HUDEP-2 (cell line): ENCODE results near the gene EPHB1.
"Not testable (repeated sequence)": the region's sequence is repeated elsewhere in the genome, so short reads cannot be mapped to it uniquely, and the experiment has no call there.

Source experiments
- DNase-seq, 76 experiments: peaks; one replicate each; lab custom pipeline; 2025; ENCODE audit not compliant: unreplicated experiment in 76 of 76; lab: John Stamatoyannopoulos, UW

Gene EPHB1

DNA sequence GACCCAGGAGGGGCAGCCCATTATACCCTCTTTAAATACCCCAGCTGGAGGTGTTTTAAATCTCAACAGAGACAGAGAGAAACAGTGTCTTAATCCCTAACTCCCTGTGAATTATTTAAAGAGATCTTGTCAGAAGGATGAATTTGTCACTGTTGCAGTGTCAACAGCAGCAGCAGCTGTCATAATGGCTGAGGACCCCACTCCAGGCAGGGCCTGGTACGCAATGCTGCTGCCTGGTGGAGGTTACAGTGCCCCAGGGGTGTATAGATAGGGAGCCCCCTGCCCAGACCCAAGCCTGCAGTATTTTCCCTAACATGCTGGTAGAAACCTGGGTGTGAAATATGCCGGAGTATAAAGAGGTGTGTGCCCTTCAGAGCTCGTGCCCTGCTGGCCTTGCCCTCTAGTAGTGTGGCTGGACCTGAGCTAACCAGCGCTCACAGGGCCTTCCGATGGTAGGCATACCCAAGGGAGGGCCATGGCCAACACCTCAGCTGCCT is 143.0 kb downstream of the EPHB1 start:
- DNase-seq, result no peak

DNA sequence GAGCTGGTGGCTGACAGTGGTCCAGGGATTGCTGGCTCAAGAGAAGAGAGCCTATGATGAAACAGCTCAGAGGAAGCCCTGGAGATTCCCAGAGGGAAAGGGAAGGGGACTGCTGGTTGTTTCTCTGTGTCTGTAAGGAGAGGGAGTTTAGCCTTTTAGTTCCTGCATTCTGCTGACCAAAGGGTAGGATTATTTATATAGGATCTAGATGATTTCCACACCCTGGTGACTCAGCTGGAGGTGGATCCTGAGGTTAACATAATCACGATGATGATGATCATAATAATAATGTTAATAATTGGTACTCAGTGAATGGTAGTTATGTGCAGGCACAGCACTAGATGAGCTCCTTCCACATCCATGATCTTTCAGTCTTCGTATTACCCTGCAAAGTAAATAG is 144.9 kb downstream of the EPHB1 start:
- DNase-seq, result no peak

DNA sequence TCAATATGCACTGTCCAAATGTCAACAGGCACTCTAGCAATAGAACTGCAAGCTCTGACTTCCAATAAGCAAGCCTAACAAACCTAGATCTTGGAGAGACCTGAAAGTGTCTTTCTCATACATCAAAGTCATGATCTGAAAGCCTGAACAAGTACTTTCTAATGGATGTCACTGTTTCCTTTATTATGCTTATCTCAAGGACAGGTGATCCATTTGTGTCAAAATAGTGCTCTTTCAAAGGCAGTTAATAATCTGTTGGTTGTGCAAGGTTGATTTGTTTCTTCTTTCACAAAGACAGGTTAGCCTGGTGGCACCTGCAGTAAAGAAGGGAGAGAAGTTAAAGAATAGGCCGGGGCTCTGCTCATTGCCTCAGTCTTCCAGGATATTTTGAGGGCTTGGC is 146.8 kb downstream of the EPHB1 start:
- no peak for DNase-seq

DNA sequence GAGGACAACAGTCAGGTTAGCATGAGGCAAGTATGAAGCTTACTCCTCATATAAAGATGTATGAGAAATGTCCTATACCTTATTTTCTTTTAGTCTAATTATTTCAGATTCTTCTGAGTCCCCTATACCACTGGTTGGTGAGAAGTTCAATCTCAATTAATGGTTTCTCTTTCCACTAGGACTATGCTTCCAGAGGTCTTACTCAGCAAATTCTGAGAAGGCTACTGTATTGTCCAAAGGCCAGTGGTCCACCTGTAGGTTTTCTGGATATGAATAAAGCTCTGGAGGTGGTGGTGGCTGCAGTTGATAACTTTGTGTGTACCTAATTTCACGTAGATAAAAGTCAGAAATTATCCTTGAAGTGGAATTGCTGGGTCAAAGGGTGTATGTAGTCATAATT is 149.4 kb downstream of the EPHB1 start:
- DNase-seq, result no peak

DNA sequence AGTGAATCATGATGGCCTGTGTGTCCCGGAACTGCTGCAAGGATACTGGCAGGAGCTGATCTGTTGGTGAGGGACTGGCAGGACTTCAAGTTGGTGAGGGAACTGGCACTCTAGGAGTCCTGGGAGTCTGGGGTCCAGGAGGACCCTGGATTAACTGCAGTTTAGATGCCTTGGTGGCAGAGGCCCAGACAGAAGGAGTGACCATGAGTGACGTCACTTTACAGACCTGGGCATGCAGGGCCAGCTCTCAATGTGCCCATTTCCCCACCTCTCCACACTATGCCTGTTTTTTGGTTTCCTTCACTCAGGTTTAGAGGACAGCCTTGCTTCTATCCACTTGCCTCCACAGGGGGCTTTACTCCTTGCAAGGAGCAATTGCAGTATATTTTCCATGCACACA is 154.1 kb downstream of the EPHB1 start:
- DNase-seq, result no peak

DNA sequence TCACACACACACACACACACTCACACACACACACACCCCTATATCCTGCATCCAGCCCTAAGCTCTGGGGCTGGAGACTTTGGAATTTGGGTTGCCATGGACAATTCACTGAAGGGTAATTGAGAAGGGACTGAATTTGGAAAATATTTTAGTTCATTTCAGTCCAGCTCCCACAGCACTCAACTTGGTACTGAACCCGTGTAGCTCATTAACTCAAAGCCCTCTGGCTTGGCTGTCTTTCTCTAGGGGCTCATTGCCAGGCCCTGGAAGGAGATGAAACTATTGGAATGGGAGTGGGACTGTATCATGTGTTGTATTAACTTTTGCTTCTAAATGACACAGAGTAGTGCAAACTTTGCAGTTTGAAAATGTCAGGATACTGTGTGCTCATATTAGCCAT is 157.3 kb downstream of the EPHB1 start:
- no peak for DNase-seq

DNA sequence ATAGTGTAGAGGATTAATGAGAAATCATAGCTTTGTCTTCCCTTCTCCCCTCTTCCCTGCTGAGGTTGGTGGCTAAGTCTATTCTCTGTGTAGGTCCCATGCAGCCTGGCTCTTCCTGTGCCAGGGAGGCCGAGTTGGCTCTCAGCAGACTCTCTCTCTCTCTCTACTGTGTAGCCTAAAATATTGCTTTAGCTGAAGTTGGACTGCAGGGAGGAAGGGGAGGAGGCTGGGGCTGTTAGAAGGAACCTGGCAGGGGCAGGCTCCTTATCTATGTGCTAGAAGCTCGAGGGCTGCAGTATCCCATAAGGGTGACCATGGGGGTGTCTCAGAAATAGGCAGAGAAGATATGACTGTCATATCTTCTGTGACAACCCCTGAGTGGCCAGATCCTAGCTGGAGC is 160.8 kb downstream of the EPHB1 start:
- no peak for DNase-seq

DNA sequence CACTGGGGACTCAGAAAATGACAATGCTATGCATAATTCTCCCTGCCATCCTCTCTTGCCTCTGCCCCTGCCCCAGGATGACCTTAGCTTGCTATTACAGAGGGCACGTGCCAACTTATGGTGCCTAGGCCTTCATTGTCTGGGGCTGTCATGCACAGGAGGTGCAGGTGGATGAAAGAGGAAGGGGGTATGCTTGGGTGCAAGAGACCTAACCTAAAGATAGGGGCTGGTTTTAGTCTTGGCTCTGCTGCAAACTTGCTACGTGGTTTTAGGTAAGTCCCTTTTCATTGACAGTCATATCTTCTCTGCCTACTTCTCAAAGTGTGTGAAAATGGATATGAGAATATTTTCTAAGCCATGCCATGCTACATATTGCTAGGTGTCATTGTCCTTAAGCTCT is 161.3 kb downstream of the EPHB1 start:
- no peak for DNase-seq

DNA sequence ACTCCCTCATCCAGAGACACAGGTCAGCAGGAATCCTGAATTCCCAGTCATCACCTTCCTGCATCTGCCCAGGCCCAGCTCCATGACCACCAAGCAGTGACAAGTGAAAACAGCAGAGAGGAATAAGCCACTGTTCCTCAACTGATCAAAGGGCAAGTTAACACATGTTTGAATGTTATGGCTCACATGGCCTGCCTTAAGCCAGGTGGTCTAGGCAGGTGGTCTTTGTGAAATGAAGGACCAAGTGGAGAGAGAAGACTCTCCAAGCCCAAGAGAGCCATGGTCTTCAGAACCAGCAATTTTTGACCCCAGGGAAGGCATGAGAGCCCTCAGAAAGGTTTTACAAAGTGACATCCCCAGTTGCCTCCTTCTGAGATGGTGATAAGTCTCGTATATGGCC is 161.8 kb downstream of the EPHB1 start:
- no peak for DNase-seq

DNA sequence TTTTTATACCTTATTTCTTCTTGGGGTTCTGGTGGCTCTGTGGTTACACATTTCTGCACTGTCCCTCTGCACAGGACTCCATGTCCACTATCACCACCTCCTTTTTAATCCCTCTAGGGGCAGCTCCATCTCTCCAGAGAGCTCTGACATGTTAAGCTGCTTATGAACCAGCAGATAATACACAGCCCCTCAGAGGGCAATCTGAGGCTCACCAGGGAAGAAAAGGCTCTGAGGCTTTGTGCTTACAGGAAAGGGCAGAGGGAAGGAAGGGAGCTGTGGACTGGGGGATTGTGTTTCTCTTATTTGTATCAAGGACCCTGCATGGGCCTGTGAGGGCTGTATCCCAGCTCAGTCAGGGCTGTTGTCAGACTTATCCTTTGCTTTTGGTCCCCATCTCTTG is 164.5 kb downstream of the EPHB1 start:
- no peak for DNase-seq

DNA sequence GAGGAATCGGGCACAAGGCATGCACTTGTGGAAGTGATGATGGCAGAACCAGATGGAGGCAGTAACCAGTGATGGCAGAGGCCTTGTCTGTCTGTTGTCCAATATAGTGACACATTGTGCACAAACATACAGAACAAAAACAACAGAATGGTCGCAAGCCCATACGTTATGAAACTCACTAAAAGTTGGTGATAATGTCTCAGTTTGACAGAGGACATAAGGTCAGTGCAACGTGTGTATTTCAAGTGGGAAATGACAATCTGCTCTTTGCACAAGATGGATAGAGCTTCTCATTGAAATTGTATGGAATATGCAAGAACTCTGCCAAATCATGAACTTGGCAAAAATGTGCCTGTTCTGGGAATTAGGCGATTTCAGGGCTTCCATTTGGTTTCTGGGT is 169.2 kb downstream of the EPHB1 start:
- DNase-seq, result no peak

DNA sequence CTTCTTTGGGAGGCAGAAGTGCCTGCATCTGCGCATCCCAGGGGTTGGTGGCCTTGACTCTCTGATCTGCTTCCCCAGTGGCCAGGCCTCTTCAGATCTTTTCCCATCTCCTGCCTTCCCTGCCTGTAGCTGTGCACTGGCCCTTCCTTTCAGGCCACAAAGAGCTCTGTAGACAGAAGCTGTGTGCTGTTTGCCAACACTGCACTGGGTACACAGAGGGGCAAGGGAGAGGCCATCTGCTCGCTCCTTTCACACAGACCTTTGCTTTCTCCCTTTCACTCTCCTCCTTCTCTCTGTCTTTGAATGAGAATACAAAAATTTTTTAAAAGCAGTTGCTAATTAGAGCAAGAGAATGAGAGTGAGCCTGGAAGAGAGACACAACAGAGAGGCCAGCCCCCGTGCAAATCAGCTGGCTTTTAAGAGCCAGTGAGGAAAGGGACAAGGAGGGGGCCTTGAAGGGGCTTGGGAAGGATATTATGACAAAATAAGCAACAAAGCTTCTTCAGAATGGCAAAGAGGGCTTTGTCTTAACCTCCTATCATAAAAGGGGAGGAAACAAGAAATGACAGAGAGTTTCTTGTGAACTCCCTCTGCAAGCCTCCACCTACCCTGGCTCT is 170.9 kb downstream of the EPHB1 start:
- DNase-seq, result no peak

DNA sequence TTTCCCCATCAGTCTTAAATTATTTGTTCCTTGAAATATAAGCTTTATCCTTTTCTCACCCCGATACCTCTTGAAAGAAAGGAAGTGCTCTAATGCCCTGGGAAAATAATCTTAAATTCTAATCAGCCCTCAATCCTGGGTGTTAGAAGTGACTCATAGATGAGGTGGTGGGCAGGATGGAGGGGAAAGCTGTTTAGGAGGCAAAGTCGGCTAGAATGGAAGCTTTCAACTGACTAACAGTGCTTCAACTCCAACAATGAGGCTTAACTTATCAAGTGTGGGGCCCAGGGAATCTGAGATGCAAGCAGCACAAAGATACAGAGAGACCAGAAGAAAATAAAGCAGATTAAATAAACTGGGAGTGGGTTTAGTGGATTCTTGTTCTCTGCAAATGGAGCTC is 175.8 kb downstream of the EPHB1 start:
- no peak for DNase-seq

DNA sequence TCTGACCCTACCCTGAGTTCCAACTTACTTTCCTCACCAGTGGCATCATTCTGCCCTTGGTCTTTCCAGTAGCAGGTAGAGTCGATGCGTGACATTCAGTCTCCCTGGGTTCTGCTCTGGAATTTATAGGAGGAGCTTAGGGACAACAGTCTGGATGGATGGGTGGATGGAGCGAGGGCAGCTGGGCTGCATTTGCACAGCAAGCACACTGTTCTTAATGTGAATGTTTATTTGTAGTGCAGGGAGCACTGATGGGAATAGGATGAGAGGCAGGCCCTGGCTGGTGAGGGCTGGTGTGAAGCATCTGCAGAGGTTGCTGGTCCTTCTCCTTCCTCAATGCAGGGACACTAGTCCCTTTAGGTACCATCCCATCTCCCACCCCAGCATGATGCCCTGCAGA is 176.2 kb downstream of the EPHB1 start:
- no peak for DNase-seq

DNA sequence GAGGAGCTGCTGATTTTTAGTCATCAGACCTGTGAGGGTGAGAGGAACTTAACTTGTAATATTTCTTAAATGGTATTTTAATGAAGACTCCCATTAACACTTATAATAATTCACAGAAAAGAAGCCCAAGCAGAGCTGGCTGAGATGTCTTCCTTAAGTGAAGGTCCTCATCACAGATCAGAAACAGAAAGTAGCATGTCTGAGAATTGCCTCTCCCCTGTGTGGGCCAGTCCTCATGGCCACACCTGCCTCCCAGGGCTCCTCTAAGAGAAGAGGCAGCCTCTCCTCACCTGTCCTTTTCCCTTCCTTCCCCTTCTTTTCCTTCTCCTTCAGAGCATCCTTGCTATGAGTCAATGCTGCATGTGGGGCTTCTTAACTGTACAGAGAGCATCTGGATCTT is 176.8 kb downstream of the EPHB1 start:
- DNase-seq, result not testable (repeated sequence)

DNA sequence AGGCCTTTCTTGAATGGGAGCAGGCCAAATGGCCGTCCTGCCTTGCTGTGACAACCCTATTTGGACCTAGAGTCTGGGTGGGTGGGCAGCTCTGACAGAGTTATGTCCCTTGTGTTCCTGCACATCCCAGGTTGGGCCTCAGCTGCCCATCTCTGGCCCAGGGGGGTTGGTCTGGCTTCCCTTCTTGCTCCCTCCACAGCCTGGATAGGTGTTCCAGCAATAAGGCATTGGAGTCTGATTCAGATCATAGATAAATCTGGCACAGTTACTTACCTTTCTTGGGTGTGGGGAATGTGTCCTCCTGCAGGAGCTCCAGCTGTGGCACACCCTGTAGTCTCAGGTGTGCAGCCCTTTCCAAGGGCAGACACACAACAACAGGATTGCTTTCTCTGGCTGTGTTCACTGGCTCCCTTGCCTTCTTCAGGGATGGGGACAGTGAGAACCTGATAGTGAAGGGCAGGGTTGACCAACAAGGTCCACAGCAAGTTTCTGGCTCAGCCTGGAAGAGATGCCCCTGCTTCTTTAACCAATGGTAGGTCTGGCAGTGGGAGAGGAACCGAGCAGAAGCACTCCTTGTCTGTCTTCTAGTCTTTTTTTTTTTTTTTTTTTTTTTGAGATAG is 177.9 kb downstream of the EPHB1 start:
- DNase-seq, result no peak

DNA sequence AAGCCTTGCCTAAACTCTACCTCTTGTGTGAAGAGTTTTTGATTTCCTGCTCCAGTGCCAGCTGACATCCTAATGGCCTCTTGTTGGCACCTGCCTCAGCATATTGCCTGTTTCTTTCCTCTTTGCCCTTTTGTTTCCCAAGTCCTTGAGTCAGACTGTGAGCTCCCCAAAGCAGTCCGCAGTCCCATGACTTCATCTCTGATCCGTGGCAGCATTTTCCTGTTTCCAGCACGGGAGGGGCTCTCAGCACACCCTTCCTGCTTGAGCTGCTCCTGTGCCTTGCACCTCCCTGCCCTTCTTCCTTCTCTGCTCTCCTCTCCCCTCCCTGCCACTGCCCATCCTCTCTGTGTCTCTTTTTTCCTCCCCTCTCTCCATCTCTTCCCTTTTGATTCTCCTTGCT is 179.6 kb downstream of the EPHB1 start:
- no peak for DNase-seq

DNA sequence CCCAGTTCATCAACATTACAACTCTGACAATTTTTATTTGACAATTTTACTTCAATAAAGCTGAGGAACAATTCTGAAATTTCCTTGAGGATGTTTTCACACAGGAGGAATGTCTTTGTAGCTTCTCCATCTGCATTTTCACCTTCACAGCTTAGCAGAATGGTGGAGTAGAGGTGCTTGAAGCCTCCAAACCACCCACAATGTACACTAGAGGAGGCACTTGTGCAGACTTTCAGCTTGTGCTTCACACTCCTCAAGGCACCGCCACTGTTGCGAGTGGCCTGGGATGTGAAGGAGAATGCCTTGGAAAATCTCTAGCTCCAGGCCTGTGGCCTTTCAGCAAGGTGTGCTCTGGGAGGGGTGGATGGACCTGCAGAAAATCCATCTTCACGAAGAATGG is 181.9 kb downstream of the EPHB1 start:
- DNase-seq, result no peak

DNA sequence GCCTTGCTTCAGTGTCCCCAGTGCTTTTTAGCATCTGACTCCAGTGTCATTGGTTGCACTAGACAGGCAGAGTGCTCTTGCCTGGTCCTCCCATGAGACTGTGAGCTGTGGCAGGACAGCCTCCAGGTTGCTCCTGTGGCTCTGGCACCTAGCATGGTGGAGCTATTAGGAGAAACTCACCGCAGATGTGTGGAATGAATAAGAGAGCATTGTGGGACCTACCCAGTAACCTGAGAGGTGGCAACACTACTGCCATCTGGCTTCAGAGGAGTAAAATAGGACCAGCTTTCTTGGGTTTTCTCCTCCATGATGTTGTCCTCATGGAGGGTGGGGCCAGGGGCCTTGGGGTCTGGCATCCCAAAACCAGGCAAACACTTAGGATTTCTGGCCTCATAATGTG is 183.6 kb downstream of the EPHB1 start:
- DNase-seq, result no peak

DNA sequence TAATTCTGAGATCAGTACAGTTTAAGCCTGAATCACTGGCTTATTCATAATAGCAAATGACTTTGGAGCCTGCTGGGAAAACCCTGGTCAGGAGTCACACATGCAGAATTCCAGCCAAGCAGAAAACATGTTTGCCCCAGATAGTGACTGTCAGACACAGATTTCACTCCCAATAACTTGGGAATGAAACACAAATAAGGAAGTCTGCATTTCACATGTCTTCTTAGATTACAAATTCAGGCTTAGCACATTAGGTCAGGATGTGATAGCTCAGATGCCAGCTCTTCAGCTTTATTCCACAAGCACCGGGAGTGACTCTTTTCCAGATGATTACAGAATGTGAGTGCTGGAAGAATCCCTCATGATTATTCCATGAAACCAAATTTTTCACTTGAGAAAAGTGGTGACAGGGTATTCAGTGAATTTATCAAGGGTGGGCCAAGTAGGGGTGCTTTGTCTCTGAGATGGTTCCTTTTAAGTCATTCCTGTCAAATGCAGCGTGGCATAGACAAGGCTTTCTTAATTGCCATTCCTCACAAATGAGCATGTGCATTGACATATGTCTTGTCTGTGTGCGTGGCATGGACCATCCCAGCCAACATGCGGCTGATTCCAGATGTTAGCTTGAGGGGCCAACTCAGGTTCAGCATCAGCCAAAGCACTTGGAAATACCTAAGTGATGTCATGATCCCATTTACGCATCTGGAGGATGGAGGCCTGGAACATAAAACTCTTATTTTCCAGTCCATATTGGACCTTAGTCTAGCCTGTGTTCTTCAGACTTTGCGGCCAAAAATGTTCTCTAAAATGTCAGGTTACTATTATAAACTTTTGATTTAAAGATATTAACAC is 191.0 kb downstream of the EPHB1 start:
- no peak for DNase-seq

DNA sequence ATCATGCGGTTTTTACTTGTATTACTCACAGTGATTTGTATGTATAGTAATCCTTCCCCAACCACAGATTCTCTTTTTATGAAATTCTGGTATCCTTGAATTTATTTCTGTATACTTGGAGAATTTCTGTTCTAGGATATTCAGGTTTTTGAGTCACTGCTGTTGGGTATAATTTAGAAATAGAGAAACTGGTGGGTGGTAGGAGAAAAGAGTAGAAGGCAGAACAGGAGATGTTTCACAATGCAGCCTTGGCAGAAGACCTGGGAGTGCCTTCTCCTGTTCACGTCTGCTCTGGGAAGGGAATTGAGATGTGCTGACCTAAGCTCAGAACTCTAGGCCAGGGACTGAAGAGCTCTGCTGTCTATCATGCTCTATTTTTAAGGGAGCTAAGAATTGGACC is 193.6 kb downstream of the EPHB1 start:
- DNase-seq, result no peak

DNA sequence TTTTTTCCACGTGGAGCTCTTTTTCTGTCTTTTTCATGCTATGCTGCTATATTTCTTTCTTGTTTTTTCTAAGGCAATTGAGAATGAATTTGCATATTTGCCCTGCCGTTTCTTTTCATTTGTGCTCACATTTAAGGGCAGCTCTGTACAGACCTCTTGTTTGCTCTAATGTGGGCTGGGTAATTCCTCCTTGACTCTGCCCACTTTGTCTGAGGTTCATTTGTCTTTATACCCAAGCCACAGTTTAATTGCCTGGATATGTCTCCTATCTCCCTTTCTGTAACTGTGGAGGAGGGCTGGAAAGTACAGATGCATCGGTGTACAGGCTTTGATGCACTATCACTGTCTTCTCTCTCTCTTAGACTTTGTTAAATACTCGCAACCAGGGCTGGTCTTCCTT is 195.9 kb downstream of the EPHB1 start:
- DNase-seq, result no peak
